ENCODE measurements around the gene ROR1.

Gene ROR1

GRCh38 chr1:64010316-64010715 is 236.5 kb downstream of the ROR1 start:
- no peaks in the 10 kb centered on the region for H3K9me3 Mint-ChIP-seq
- peaks cover 5% of the 10 kb centered on the region for H3K4me1 Mint-ChIP-seq
- no peak overlapping the region for H3K27ac Mint-ChIP-seq
- ATAC-seq (no peak), DNase-seq (no peak)
- H3K4me3 Mint-ChIP-seq = no peak overlapping the region
- H3K36me3 Mint-ChIP-seq (ENCODE audit: low read depth) = no peaks in the 10 kb centered on the region
- peaks cover 7% of the 10 kb centered on the region for H3K27me3 Mint-ChIP-seq

DNA sequence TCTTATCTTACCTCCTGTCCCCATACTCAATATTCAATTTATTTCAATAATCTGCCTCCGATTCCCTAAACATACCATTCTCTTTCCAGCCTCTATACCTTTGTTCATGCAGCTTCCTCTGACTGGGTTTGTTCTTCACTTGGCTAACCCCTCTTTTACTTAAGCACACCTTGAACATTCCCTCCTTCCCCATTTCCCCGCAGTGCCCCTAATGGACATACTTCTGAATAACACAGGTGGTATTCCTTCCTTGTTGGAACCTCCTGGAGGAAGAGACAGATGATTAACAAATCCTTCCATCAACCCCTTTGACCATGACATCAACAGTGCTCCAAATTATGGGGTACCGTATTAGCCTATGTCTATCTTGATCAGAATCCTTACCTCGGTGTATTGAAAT is 239.6 kb downstream of the ROR1 start:
- H3K27ac Mint-ChIP-seq = no peak overlapping the region
- H3K36me3 Mint-ChIP-seq (ENCODE audit: low read depth) = no peaks in the 10 kb centered on the region
- DNase-seq = no peak
- no peaks in the 10 kb centered on the region for H3K4me1 Mint-ChIP-seq
- H3K4me3 Mint-ChIP-seq = no peak overlapping the region
- no peaks in the 10 kb centered on the region for H3K9me3 Mint-ChIP-seq
- H3K27me3 Mint-ChIP-seq = peaks cover 3% of the 10 kb centered on the region
- no peak for ATAC-seq

DNA sequence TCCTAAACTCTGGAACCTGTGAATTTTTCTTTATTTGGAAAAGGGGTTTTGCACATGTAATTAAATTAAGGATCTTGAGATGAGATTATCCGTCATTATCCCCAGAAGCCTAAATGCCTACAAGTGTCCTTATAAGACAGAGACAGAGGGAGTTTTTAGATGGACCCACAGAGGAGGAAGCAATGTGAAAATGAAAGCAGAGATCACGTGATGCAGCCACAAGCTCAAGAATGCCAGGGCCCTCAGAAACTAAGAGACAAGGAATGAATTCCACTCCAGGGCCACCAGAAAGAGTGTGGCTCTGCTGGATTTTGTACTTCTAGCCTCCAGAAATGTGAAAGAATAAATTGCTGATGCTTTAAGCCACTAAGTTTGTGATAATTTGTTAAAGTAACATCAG is 246.0 kb downstream of the ROR1 start:
- Mint-ChIP-seq H3K27ac (no peak overlapping the region), H3K36me3 (ENCODE audit: low read depth) (no peaks in the 10 kb centered on the region), H3K4me3 (no peak overlapping the region), H3K27me3 (no peaks in the 10 kb centered on the region), H3K4me1 (peaks cover 6% of the 10 kb centered on the region), H3K9me3 (no peaks in the 10 kb centered on the region)
- ATAC-seq (no peak), DNase-seq (no peak)

- Mint-ChIP-seq H3K27me3 (no peaks in the 10 kb centered on the region), H3K36me3 (ENCODE audit: low read depth) (no peaks in the 10 kb centered on the region), H3K9me3 (no peaks in the 10 kb centered on the region), H3K4me1 (peaks cover 6% of the 10 kb centered on the region), H3K27ac (no peak overlapping the region), H3K4me3 (no peak overlapping the region)
- ATAC-seq (no peak), DNase-seq (no peak)
Measured at GRCh38 chr1:64021066-64021465, 247.2 kb downstream of the ROR1 start.

GRCh38 chr1:64025051-64025450 is 251.2 kb downstream of the ROR1 start:
- peaks cover 2% of the 10 kb centered on the region for H3K4me1 Mint-ChIP-seq
- ATAC-seq (no peak), DNase-seq (no peak)
- no peaks in the 10 kb centered on the region for H3K27me3 Mint-ChIP-seq
- no peak overlapping the region for H3K27ac Mint-ChIP-seq
- H3K36me3 Mint-ChIP-seq (ENCODE audit: low read depth) = no peaks in the 10 kb centered on the region
- no peak overlapping the region for H3K4me3 Mint-ChIP-seq
- no peaks in the 10 kb centered on the region for H3K9me3 Mint-ChIP-seq

DNA sequence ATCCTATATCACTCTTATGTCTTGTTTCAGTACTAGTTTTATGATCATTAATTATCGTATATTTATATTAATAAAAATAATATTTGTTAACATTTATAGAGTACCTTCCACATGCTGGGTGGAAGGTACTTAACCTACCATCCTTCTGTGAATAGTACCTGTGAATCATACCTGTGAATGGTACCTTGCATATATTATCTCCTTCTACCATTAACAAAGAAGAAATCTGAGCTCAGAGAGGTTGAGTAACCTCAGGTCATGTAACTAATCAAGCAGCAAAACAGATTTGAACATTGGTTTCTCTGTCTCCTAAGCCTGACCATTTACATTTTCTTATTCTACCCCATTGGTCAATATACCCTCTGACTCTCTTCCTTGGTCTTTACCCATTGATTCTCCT is 255.2 kb downstream of the ROR1 start:
- Mint-ChIP-seq H3K27me3 (peaks cover 2% of the 10 kb centered on the region), H3K9me3 (no peaks in the 10 kb centered on the region), H3K4me3 (no peak overlapping the region), H3K27ac (no peak overlapping the region), H3K4me1 (no peaks in the 10 kb centered on the region), H3K36me3 (ENCODE audit: low read depth) (no peaks in the 10 kb centered on the region)
- ATAC-seq (no peak), DNase-seq (no peak)

DNA sequence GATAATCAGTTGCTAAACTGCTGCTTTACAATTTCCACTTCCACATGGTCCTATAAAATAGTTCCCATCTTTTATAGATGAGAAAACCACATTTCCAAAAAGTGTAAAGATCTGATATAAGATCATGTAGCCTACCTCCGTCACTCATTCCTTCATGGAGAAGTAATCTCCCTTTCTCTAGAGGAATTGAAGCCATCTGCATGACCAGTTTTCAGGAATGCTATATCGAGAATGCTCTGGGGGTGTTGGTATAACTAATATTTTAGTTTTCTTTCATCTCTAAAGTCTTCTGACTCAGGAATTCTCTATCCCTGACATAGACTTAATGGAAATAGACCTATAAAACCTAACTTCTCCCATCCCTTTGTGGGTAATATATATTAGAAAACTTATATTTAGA is 256.6 kb downstream of the ROR1 start:
- ATAC-seq (no peak), DNase-seq (no peak)
- Mint-ChIP-seq H3K36me3 (ENCODE audit: low read depth) (no peaks in the 10 kb centered on the region), H3K9me3 (no peaks in the 10 kb centered on the region), H3K4me3 (no peak overlapping the region), H3K27ac (no peak overlapping the region), H3K27me3 (peaks cover 2% of the 10 kb centered on the region), H3K4me1 (no peaks in the 10 kb centered on the region)

- no peaks in the 10 kb centered on the region for H3K9me3 Mint-ChIP-seq
- H3K27me3 Mint-ChIP-seq = peaks cover 2% of the 10 kb centered on the region
- no peak overlapping the region for H3K27ac Mint-ChIP-seq
- no peak overlapping the region for H3K4me3 Mint-ChIP-seq
- DNase-seq = no peak
- H3K36me3 Mint-ChIP-seq (ENCODE audit: low read depth) = no peaks in the 10 kb centered on the region
- ATAC-seq = no peak
- no peaks in the 10 kb centered on the region for H3K4me1 Mint-ChIP-seq
Measured at GRCh38 chr1:64031236-64031635, 257.4 kb downstream of the ROR1 start.

- no peak for ATAC-seq
- H3K36me3 Mint-ChIP-seq (ENCODE audit: low read depth) = no peaks in the 10 kb centered on the region
- peaks cover 2% of the 10 kb centered on the region for H3K27me3 Mint-ChIP-seq
- H3K4me1 Mint-ChIP-seq = no peaks in the 10 kb centered on the region
- DNase-seq = no peak
- no peaks in the 10 kb centered on the region for H3K9me3 Mint-ChIP-seq
- H3K4me3 Mint-ChIP-seq = no peak overlapping the region
- H3K27ac Mint-ChIP-seq = no peak overlapping the region
Measured at GRCh38 chr1:64033667-64034220, 259.9 kb downstream of the ROR1 start.

DNA sequence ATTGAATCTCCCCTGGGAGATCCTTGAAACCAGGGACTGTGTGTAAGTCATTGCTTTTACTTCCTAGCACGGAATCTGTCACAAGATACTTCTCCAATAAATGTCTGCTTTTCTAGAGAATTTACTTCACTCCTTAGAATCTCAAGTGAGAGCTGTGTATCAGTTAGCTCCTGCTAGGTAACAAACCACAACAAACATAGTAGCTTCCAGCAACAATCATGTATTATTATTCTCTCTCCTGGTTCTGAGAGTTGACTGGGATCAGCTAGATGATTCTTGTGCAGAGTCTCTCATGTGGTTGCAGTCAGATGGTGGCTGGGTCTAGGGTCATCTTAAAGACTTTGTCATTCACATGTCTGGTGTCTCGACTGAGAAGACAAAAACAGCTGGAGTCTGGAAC is 262.7 kb downstream of the ROR1 start:
- no peaks in the 10 kb centered on the region for H3K4me1 Mint-ChIP-seq
- no peaks in the 10 kb centered on the region for H3K36me3 Mint-ChIP-seq (ENCODE audit: low read depth)
- DNase-seq = no peak
- peaks cover 2% of the 10 kb centered on the region for H3K27me3 Mint-ChIP-seq
- no peaks in the 10 kb centered on the region for H3K9me3 Mint-ChIP-seq
- no peak overlapping the region for H3K27ac Mint-ChIP-seq
- H3K4me3 Mint-ChIP-seq = no peak overlapping the region
- no peak for ATAC-seq

- Mint-ChIP-seq H3K27ac (no peak overlapping the region), H3K4me3 (no peak overlapping the region), H3K36me3 (ENCODE audit: low read depth) (no peaks in the 10 kb centered on the region), H3K27me3 (no peaks in the 10 kb centered on the region), H3K9me3 (no peaks in the 10 kb centered on the region), H3K4me1 (no peaks in the 10 kb centered on the region)
- no peak for DNase-seq
- ATAC-seq = no peak
Measured at GRCh38 chr1:64038119-64038518, 264.3 kb downstream of the ROR1 start.

GRCh38 chr1:64038965-64039364 is 265.1 kb downstream of the ROR1 start:
- no peaks in the 10 kb centered on the region for H3K9me3 Mint-ChIP-seq
- no peaks in the 10 kb centered on the region for H3K4me1 Mint-ChIP-seq
- H3K4me3 Mint-ChIP-seq = no peak overlapping the region
- no peak overlapping the region for H3K27ac Mint-ChIP-seq
- no peak for DNase-seq
- peaks cover 2% of the 10 kb centered on the region for H3K27me3 Mint-ChIP-seq
- no peaks in the 10 kb centered on the region for H3K36me3 Mint-ChIP-seq (ENCODE audit: low read depth)
- ATAC-seq = no peak

DNA sequence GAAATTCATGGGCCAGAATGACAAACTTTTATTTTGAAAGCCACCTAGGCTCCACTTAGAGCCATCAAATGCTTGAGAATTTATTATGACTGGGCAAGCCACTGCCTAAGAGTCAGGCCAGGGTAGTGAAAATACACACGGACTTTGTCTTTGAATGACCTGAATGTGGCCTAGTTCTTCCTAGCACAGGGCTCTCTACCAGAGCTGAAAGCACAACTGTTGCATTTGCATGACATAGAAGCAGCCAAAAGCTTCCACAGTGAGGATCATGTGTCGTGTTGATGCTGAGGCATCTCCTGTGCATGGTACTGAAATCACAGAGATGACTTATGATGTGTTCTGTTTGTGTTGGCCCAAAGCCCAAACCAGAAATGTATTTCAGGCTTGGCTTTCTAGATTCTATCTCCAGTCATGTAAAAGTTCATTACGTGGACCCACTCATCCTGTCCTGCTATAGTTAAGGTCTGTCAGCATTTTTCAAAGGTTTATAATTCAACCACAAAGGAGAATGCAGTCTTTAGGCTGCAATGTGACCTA is 265.6 kb downstream of the ROR1 start:
- no peaks in the 10 kb centered on the region for H3K4me1 Mint-ChIP-seq
- ATAC-seq (no peak), DNase-seq (no peak)
- peaks cover 2% of the 10 kb centered on the region for H3K27me3 Mint-ChIP-seq
- no peaks in the 10 kb centered on the region for H3K9me3 Mint-ChIP-seq
- no peak overlapping the region for H3K27ac Mint-ChIP-seq
- no peak overlapping the region for H3K4me3 Mint-ChIP-seq
- no peaks in the 10 kb centered on the region for H3K36me3 Mint-ChIP-seq (ENCODE audit: low read depth)

DNA sequence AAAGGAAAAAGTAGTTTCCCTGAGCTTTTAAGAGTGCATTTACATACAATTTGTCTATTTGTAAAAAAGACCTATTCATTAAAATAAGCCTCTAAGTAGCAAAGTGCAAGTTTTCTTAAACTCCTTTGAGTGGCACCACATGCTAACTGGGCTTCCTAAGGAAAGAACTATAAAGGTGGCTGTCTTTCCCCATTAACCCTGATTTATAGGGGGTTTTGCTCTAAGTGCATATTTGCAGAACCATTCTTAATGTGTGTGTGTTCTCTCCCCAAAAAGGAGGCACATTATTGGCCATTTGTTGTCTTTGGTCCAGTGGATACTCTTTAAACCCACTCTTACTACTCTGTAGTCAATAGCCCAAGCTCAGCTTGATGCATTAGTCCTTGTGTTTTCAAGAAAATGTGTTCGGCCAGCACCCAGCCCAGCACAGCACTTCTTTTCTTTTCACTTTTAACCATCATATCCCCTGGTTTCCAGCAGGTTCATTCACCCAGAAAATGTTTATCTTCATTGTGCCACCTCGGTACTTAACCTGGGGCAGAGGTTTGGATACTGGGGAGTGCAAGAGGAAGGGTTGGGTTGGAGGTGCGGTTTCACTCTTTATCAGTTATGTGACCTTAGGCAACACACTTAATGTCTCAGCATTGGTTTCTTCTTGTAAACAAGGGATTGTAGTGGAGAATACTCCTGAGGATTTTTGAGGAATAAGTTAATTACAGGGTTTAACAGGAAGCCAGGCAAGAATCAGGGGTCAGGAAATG is 267.7 kb downstream of the ROR1 start:
- H3K27ac Mint-ChIP-seq = no peak overlapping the region
- no peak overlapping the region for H3K4me3 Mint-ChIP-seq
- H3K36me3 Mint-ChIP-seq (ENCODE audit: low read depth) = no peaks in the 10 kb centered on the region
- no peaks in the 10 kb centered on the region for H3K4me1 Mint-ChIP-seq
- H3K27me3 Mint-ChIP-seq = peaks cover 2% of the 10 kb centered on the region
- H3K9me3 Mint-ChIP-seq = no peaks in the 10 kb centered on the region
- DNase-seq (no peak), ATAC-seq (no peak)

GRCh38 chr1:64042331-64043100 is 268.7 kb downstream of the ROR1 start:
- Mint-ChIP-seq H3K4me3 (no peak overlapping the region), H3K27me3 (peaks cover 2% of the 10 kb centered on the region), H3K36me3 (ENCODE audit: low read depth) (no peaks in the 10 kb centered on the region), H3K27ac (no peak overlapping the region), H3K4me1 (no peaks in the 10 kb centered on the region), H3K9me3 (no peaks in the 10 kb centered on the region)
- DNase-seq = no peak
- no peak for ATAC-seq
